Brain microvascular endothelial cell (primary cell): ENCODE measurements around the gene PYY.
"Not testable (repeated sequence)": the region's sequence is repeated elsewhere in the genome, so short reads cannot be mapped to it uniquely, and the experiment has no call there.

Experiments used
- DNase-seq: peaks from one replicate; pipeline ENCODE4 v3.0.0-alpha.2; 2020
- H3K27ac ChIP-seq: fragments of 250-450 bp; sonication (Bioruptor Pico); 2 replicates; pipeline ENCODE4 v1.5.1; 2020; ENCODE audit warnings: mild to moderate bottlenecking, moderate library complexity
- H3K27me3 ChIP-seq: fragments of 250-450 bp; sonication (Bioruptor Pico); replicated peaks from 2 replicates; pipeline ENCODE4 v1.5.1; 2020; ENCODE audit warnings: mild to moderate bottlenecking
- H3K36me3 ChIP-seq: fragments of 250-450 bp; sonication (Bioruptor Pico); replicated peaks from 2 replicates; pipeline ENCODE4 v1.5.1; 2020; ENCODE audit warnings: mild to moderate bottlenecking
- H3K4me3 ChIP-seq: 2 replicates; pipeline ENCODE4 v1.5.1; 2011; ENCODE audit warnings: low read depth, mild to moderate bottlenecking, control low read depth, low read length, moderate library complexity
- in situ Hi-C: cut with HindIII; loops from 2 replicates; pipeline ENCODE4 v1.10.0; 2017; ENCODE audit warnings: low sequenced_read_pairs, low pct_ligation_motif_present
- TF ChIP-seq, protein P1 (sequence below): IDR thresholded peaks from 2 replicates; pipeline ENCODE4 v1.5.1; 2011; ENCODE audit warnings: low read depth, mild to moderate bottlenecking, moderate library complexity, low read length, control low read depth, inconsistent platforms; ENCODE audit errors: missing control alignments

The PYY gene

DNA sequence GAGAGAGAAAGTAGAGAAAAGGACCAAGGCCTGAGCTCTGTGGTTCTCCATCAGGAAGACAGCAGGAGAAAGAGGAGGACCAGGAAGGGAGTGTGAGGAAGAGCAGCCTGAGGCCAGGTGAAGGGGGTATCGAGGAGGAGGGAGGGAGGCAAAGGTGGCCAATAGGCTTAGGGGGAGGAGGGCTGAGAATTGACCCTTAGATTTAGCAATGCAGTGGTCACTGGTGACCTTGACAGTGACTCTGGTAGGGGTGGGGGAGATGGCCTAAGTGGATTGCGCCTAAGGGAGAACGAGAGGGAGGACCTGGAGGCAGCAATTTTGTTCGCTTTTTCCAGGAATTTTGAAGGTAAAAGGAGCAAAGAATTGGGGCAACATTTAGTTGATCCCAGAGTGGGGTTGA is 45.3 kb upstream of the PYY start:
- H3K4me3 ChIP-seq, result no peak overlapping the region
- H3K27me3 ChIP-seq, result peaks cover 2% of the 10 kb centered on the region
- TF ChIP-seq, protein P1, sequence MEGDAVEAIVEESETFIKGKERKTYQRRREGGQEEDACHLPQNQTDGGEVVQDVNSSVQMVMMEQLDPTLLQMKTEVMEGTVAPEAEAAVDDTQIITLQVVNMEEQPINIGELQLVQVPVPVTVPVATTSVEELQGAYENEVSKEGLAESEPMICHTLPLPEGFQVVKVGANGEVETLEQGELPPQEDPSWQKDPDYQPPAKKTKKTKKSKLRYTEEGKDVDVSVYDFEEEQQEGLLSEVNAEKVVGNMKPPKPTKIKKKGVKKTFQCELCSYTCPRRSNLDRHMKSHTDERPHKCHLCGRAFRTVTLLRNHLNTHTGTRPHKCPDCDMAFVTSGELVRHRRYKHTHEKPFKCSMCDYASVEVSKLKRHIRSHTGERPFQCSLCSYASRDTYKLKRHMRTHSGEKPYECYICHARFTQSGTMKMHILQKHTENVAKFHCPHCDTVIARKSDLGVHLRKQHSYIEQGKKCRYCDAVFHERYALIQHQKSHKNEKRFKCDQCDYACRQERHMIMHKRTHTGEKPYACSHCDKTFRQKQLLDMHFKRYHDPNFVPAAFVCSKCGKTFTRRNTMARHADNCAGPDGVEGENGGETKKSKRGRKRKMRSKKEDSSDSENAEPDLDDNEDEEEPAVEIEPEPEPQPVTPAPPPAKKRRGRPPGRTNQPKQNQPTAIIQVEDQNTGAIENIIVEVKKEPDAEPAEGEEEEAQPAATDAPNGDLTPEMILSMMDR, result no peak
- no peak overlapping the region for H3K27ac ChIP-seq
- H3K36me3 ChIP-seq, result no peaks in the 10 kb centered on the region
- in situ Hi-C loops, result no loop called here
- DNase-seq, result no peak

DNA sequence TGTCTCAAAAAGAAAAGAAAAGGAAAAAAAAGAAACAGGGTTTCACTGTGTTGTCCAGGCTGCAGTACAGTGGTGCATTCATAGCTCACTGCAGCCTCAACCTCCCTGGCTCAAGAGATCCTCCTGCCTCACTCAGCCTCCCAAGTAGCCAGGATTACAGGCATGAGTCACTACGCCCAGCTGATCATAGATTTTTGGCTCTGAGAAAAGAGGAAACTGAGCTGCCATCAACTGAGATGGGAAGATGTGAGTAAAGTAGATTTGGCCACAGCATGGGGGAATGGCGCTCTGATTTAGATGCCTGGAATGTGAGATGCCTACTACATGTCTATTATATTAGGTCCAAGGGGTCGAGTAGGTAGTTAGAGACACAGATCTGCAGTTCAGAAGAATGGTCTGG is 44.8 kb upstream of the PYY start:
- H3K27ac ChIP-seq, result no peak overlapping the region
- peak; percentile 50 for DNase-seq
- in situ Hi-C loops, result no loop called here
- H3K27me3 ChIP-seq, result peaks cover 2% of the 10 kb centered on the region
- no peak overlapping the region for H3K4me3 ChIP-seq
- TF ChIP-seq, protein P1, result no peak
- H3K36me3 ChIP-seq, result no peaks in the 10 kb centered on the region

DNA sequence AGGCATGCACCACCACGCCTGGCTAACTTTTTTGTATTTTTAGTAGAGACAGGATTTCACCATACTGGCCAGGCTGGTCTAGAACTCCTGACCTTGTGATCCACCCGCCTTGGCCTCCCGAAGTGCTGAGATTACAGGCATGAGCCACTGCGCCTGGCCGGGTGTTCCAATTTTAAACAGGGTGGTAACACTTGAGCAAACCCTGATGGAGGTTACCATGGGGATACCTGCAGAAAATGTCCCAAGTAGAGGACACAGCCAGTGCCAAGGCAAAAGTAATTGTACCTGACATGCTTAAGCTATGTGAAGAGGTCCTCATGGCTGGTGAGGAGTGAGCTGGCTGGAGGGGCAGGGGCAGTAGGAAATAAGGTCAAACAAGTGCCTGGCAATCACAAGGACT is 43.4 kb upstream of the PYY start:
- H3K4me3 ChIP-seq, H3K27ac ChIP-seq, H3K36me3 ChIP-seq, in situ Hi-C loops, H3K27me3 ChIP-seq, DNase-seq: not testable (repeated sequence)

DNA sequence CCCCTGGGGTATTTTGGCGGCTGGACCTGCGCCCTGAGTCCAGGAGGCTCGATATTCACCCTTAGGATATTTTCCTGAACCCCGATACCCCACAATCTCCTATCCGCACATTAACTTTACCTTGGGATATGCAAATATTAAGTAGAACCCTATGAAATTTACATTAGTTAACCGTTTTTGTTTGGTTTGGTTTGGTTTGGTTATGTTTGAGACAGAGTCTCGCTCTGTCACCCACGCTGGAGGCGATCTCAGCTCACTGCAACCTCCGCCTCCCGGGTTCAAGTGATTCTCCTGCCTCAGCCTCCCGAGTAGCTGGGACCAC is 41.4 kb upstream of the PYY start:
- peaks cover 2% of the 10 kb centered on the region for H3K27me3 ChIP-seq
- no peak overlapping the region for H3K27ac ChIP-seq
- in situ Hi-C loops, result no loop called here
- TF ChIP-seq, protein P1, result no peak
- H3K4me3 ChIP-seq, result no peak overlapping the region
- H3K36me3 ChIP-seq, result no peaks in the 10 kb centered on the region
- DNase-seq, result no peak

DNA sequence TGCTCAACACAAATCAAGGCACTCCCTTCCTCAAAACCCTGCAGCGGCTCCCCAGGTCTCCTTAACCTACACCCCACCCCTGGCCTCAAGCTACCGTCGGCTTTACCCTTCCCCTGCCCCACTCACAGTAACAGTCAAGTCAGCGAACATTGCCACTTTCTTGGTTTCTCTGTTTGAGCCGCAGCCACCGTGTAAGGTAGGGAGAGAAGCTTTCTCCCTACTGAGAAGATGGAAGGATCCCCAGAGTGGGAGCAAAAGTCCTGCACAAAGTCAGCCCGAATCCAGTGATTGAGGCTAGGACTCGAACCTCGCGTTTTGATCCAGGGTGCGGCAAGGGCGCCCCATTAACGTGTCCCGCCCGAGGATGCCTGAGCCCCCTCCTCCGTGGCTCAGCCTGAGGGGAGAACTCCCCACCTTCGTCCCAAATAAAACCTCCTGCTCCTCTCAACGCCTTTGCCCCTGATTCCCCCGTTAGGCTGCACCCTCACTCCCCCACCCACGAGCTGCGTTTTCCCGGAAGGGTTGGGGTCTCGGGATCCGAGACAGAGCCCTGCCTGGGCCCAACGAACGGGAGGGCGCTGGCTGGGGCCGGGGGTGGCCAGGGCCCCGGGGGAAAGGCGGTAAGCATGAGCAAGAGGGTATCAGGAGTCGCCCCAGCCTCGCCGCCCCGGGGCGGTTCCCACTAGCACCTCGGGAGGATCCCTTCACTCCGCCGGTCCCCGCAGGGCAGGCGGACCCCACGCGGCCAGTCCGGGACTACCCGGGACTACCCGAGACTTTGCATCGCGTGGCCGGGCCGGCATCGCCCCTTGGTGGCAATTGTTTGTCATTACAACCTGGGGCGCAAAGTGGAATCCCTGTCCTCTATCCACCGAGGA is 40.8 kb upstream of the PYY start:
- DNase-seq, result peak; percentile 56
- Histone ChIP-seq H3K27ac (no peak overlapping the region), H3K4me3 (peak overlapping the region; percentile 41), H3K27me3 (peaks cover 2% of the 10 kb centered on the region), H3K36me3 (no peaks in the 10 kb centered on the region)
- TF ChIP-seq, protein P1, result peak; percentile 90
- in situ Hi-C loops, result no loop called here

DNA sequence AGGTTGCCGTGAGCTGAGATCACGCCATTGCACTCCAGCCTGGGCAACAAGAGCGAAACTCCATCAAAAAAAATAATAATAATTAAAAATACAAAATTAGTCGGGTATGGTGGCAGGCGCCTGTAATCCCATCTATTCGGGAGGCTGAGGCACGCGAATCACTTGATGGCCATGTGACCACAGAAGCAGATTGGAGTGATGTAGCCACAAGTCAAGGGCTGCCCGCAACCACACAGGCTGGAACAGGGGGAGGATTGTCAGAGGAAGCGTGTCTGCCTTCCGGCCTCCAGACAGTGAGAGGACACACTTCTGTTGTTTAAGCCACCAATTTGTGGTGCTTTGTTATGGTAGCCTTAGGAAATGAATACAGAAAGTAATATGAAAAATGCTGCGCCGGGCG is 38.9 kb upstream of the PYY start:
- Histone ChIP-seq H3K36me3 (no peaks in the 10 kb centered on the region), H3K4me3 (no peak overlapping the region), H3K27ac (no peak overlapping the region), H3K27me3 (peaks cover 2% of the 10 kb centered on the region)
- DNase-seq, result no peak
- in situ Hi-C loops, result no loop called here
- TF ChIP-seq, protein P1, result no peak
